ENCODE data around the gene PAPOLA. TPM values are rescaled to one million over a fixed set of nuclear protein-coding genes. Genes with fewer than 3 reads are reported as not detected.

PAPOLA gene
- total RNA-seq, 1 donor from 2014 or later: 188 TPM

- DNase-seq (ENCODE audit: low read depth) (no peak), FAIRE-seq (no peak)
- no peak overlapping the region for H3K27ac Mint-ChIP-seq (ENCODE audit: unreplicated experiment)
- H3K9me3 Mint-ChIP-seq (ENCODE audit: unreplicated experiment): no peaks in the 10 kb centered on the region
- TF ChIP-seq EZH2 (IDR thresholded peaks at IDR 0.05; ENCODE audit: insufficient read depth, low read length) (no peak), CTCF (IDR thresholded peaks at IDR 0.05; ENCODE audit: insufficient read depth, low read depth, low read length) (no peak)
- no peaks in the 10 kb centered on the region for H3K36me3 ChIP-seq (ENCODE audit: insufficient read depth, low read length)
- H3K27ac ChIP-seq (ENCODE audit: low read depth, low read length): no peak overlapping the region
- no peak overlapping the region for H2AFZ ChIP-seq (ENCODE audit: low read depth, low read length)
- H3K9ac ChIP-seq (ENCODE audit: low read length): no peak overlapping the region
- no peaks in the 10 kb centered on the region for H3K4me1 ChIP-seq (ENCODE audit: insufficient read depth, low read length)
- no peak overlapping the region for H3K4me3 Mint-ChIP-seq (ENCODE audit: unreplicated experiment)
- no peaks in the 10 kb centered on the region for H3K4me1 Mint-ChIP-seq (ENCODE audit: low read depth, unreplicated experiment)
- H3K9me3 ChIP-seq (ENCODE audit: insufficient read depth, low read depth, low read length): no peaks in the 10 kb centered on the region
- H3K4me3 ChIP-seq (ENCODE audit: insufficient read depth, low read depth, low read length): no peak overlapping the region
- peaks cover 15% of the 10 kb centered on the region for H3K27me3 ChIP-seq (ENCODE audit: insufficient read depth, low read length)
- H3K27me3 Mint-ChIP-seq (ENCODE audit: low read depth, unreplicated experiment): peaks cover 14% of the 10 kb centered on the region
- no peak overlapping the region for H3K4me2 ChIP-seq (ENCODE audit: low read length)
- no peaks in the 10 kb centered on the region for H3K36me3 Mint-ChIP-seq (ENCODE audit: low read depth, unreplicated experiment)
- peaks cover 7% of the 10 kb centered on the region for H4K20me1 ChIP-seq (ENCODE audit: insufficient read depth, low read length)
- no peaks in the 10 kb centered on the region for H3K79me2 ChIP-seq (ENCODE audit: insufficient read depth, low read length)
Measured at GRCh38 chr14:96586056-96586455, 83.9 kb downstream of the PAPOLA start.

DNA sequence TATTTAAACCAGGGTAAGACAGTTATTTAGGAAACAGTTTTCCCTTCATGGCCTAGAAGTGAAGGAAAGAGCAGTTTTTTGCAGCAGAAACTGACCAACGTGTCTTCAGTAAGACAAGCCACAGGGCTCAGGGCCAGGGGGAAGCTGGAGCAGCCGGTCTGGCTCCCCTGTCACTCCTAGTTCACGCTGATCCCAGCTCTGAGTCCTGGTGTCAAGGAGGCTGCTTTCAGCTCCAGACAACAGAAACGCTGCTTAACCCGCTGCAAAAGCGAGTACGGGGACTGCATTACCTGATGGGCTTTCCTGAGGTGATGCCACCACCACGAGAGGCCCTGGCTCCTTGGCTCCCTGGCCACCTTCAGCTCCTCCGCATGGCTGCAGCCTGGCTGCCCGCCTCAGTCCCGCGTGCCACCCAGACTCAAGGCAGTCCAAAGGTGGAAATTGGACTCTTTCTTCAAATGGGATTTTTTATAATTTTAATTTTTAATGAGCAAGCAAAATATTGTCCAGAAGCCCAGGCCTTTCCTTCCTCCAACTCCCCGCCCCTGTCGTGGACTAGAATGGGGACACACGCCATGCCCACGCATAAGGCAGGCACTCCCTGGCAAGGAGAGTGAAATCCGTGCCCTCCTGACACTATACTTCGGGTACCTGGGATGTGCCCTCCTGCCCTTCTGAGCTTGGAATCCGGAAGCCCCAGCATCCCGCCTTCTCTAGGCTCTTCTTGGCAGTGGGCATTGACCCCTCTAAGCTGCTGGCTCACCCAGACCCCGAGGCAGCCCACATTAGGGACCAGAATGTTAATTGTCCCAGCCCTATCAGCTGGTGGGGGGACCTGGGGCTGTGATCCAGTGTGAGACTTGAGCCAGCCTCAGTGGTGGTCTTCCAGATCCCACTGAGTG is 85.0 kb downstream of the PAPOLA start:
- H3K36me3 ChIP-seq (ENCODE audit: insufficient read depth, low read length): no peaks in the 10 kb centered on the region
- FAIRE-seq (no peak), DNase-seq (ENCODE audit: low read depth) (no peak)
- no peak overlapping the region for H3K4me2 ChIP-seq (ENCODE audit: low read length)
- peaks cover 7% of the 10 kb centered on the region for H4K20me1 ChIP-seq (ENCODE audit: insufficient read depth, low read length)
- Mint-ChIP-seq H3K27me3 (ENCODE audit: low read depth, unreplicated experiment) (peaks cover 14% of the 10 kb centered on the region), H3K4me1 (ENCODE audit: low read depth, unreplicated experiment) (no peaks in the 10 kb centered on the region), H3K27ac (ENCODE audit: unreplicated experiment) (no peak overlapping the region), H3K36me3 (ENCODE audit: low read depth, unreplicated experiment) (no peaks in the 10 kb centered on the region), H3K9me3 (ENCODE audit: unreplicated experiment) (no peaks in the 10 kb centered on the region), H3K4me3 (ENCODE audit: unreplicated experiment) (no peak overlapping the region)
- H3K4me1 ChIP-seq (ENCODE audit: insufficient read depth, low read length): peaks cover under 1% of the 10 kb centered on the region
- H3K9ac ChIP-seq (ENCODE audit: low read length): no peak overlapping the region
- no peak overlapping the region for H3K27ac ChIP-seq (ENCODE audit: low read depth, low read length)
- peaks cover 15% of the 10 kb centered on the region for H3K27me3 ChIP-seq (ENCODE audit: insufficient read depth, low read length)
- no peak overlapping the region for H2AFZ ChIP-seq (ENCODE audit: low read depth, low read length)
- no peaks in the 10 kb centered on the region for H3K79me2 ChIP-seq (ENCODE audit: insufficient read depth, low read length)
- no peak overlapping the region for H3K4me3 ChIP-seq (ENCODE audit: insufficient read depth, low read depth, low read length)
- H3K9me3 ChIP-seq (ENCODE audit: insufficient read depth, low read depth, low read length): no peaks in the 10 kb centered on the region
- no peak for TF ChIP-seq EZH2 (IDR thresholded peaks at IDR 0.05; ENCODE audit: insufficient read depth, low read length)
- TF ChIP-seq CTCF (IDR thresholded peaks at IDR 0.05; ENCODE audit: insufficient read depth, low read depth, low read length): no peak
